EL (cell line): ENCODE measurements around the gene ATP2A3.
A peak's percentile ranks its signal among the peaks of the same experiment; 100 is the strongest.

Source experiments
- DNase-seq: peaks from one replicate; pipeline ENCODE4 v3.0.0-alpha.2; 2016

The ATP2A3 gene

DNA sequence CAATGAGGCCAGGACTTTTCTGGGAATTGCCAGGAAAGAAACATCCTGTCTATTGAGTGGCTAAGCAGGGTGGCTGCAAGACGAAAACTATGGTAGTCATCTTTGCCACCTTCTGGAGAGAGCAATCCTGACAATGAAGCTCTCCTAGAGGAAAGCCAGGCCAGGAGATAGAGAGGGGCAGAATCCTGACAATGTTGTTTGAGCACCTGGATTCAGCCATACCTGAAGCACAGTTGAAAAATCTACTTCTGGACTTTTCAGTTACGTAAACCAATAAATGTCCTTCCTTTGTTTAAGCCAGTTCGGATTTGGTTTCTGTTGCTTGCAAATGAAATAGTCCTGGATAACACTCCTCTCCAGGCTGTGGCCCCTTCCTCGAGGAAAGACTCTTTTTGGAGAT, 57.4 kb downstream of the ATP2A3 start:
- no peak for DNase-seq

GRCh38 chr17:3905017-3905520, 59.2 kb downstream of the ATP2A3 start:
- no peak for DNase-seq

GRCh38 chr17:3904501-3904900, 59.7 kb downstream of the ATP2A3 start:
- DNase-seq: no peak

- no peak for DNase-seq
Measured at GRCh38 chr17:3903881-3904290, 60.4 kb downstream of the ATP2A3 start.

DNA sequence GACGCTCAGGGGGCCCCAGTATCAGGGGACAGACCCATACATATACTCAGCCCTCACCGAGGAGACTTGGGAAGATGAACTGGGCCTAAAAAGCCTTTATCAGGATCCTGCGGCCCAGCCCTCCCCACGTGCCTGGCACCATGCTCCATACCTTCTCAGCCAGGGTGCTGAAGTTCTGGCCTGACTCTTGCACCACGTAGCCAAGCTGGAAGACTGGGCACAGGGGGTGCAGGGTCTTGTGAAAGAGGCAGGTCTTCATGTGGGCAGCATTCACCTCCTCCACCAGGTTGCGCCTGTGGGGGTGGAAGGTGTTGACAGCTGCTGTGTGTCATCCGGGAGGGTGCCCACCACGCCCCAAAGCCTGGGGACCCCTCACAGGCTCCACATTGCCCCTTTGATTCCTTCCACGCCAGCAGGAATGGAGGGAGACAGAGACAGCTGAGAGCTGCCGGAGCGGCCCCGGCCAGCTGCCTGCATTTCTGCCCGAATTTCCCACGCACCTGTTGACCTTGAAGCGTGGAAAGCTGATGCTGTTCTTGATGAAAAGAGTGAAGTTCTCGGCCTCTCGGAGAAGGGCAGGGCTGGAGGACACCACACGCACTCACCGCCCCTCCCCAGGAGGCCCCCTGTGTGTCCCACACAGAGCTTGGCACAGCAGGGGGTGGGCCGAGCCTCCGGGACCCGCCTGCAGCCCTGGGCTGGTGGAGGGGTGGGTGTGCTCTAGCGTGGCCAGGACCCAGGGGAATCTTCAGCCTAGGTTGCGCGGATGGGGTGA, 61.0 kb downstream of the ATP2A3 start:
- DNase-seq: no peak

GRCh38 chr17:3900646-3901045, 63.6 kb downstream of the ATP2A3 start:
- no peak for DNase-seq

GRCh38 chr17:3897731-3898130, 66.5 kb downstream of the ATP2A3 start:
- DNase-seq: no peak

GRCh38 chr17:3896968-3897235, 67.3 kb downstream of the ATP2A3 start:
- DNase-seq: no peak

- no peak for DNase-seq
Measured at GRCh38 chr17:3896108-3896967, 67.9 kb downstream of the ATP2A3 start.

- no peak for DNase-seq
Measured at GRCh38 chr17:3895354-3895753, 68.9 kb downstream of the ATP2A3 start.

DNA sequence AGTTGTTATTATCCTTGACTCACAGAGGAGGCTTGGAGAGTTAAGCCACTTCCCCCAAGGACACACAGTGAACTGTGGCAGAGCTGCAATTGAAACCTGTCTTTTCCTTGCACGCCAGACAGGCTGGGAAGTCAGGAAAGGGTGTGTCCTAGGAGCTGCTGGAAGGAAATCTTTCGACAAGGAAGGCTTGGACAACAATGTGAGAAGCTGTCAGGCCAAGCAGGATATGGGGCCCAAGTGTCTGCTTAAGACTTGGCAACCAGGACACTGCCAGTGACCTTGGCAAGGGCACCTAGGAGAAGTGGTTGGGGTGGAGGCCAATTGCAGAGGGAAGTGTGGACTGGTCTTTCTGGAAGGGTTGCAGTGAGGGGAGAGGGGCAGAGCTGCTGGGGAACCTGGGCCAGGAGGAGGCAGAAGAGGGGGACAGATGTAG, 69.3 kb downstream of the ATP2A3 start:
- DNase-seq: peak; percentile 23

- DNase-seq: no peak
Measured at GRCh38 chr17:3894188-3894587, 70.0 kb downstream of the ATP2A3 start.

- no peak for DNase-seq
Measured at GRCh38 chr17:3893720-3894116, 70.5 kb downstream of the ATP2A3 start.

DNA sequence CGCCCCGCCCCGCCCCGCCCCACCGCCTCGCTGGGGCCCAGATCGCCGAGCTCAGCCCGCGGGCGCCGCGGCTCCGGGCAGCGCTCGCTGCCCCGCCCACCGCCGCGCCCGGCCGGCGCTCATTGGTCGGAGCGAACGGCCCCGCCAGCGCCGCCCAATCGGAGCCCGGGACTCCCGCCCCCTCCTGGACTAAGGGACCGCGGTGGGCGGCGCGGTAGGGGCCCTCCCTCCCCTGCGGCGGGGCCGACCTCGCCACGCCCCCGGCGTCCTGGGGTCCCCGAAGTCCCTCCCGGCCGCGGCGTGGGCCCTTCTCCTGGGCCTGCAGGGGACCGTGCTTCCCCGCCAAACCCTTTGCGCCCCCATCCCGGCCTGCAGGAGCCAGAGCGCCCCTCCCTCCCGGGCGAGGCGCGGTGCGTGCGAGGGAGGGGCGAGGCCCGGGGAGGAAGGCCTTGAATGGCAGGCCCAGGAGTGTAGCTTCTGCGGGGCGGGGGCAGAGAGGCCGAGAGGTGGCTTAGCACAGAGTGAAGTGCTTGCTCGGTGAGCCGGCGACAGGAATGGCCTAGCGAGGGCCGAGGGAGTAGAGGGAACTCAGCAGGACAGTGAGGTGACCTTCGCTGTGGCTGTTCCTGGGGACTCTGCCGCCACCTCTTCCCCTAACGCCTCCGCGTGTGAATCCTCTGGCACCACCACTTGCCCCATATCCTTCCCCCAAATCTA, 71.1 kb downstream of the ATP2A3 start, which contains the start of gene CAMKK1:
TSS of gene CAMKK1 (minus strand) at position 51 of the 717 bp plus-strand sequence. CDS start 7,366 bp downstream, outside the sequence.
- peak; percentile 88 for DNase-seq

DNA sequence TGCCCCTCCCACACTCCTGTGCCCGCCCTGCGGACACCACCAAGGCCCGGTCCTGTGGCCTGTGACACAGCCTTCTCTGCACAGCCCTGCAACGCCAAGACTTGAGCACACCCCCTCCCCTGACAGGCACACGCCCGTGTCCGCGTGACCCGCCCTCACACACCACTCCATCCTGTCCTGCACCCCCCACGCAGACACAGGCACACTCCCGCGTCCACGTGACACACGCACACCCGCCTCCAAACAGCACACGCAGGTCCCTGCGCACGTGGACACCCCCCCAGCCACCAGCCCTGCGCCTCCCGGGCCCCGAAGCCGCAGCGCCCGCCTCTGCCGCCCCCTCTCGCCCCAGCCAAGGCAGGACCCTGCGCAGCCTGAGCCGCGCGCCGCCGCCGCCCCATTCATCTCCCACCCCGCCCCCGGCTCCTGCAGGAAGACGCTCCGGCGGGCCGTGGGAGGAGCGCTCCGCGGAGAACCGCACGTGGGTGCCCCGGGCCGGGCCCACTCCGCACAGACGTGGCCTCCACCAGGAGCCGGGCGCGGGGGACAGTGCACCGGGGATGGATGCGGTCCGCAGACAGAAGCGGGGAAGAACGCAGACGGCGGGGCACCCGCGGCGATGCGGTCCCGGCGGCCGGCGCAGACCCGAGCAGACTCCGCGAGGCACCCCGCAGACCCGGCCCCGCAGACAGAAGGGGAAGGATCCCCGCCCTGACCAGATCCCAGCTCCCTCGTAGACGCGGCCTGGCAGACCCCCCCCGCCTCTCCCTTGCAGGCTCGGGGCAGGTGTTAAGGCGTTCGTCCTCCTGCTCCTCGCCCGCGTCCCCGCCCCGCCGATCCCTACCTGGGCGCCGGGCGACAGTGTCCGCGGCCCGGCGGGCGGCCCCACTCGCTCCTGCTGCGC, 71.9 kb downstream of the ATP2A3 start:
- peak; percentile 77 for DNase-seq

GRCh38 chr17:3891626-3892094, 72.6 kb downstream of the ATP2A3 start:
- DNase-seq: peak; percentile 35

GRCh38 chr17:3890878-3891219, 73.4 kb downstream of the ATP2A3 start:
- no peak for DNase-seq

DNA sequence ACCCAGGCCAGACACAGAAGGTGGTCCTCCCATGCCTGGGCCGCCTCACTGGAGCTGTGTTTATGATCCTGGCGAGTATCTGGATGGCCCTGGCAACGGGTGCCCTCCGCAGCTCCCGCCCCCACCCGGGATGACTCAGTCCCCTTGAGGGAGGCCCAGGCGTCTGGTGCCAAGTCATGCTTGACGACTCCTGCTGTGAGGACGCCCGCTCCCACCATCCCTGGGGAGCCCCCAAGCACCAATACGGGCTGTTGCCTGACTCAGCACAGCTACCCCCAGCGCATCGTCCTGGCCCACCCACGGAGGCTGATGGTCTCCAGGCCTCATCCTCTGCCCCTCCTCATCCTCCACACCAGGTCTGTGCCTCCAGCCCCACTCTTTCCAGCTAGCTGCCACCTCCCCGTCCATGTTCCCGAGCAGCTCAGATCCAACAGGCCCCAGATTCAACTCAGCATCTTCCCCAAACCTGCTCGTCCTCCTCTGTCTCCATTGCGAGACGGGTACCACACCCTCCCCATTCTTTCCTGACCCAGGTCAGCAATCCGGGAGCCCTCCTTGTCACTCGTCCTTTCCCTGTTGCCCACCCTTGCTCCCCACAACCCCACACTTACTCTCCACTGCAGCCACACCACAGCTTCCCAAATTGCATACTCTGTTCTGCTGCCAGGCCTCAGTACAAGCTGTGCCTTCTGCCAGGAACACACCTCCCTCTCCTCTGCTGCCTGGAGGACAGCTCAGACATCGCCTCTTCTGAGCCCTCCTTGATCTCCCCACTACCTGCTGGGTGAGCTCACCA, 74.0 kb downstream of the ATP2A3 start:
- peak; percentile 95 for DNase-seq

- no peak for DNase-seq
Measured at GRCh38 chr17:3889325-3890012, 74.8 kb downstream of the ATP2A3 start.

DNA sequence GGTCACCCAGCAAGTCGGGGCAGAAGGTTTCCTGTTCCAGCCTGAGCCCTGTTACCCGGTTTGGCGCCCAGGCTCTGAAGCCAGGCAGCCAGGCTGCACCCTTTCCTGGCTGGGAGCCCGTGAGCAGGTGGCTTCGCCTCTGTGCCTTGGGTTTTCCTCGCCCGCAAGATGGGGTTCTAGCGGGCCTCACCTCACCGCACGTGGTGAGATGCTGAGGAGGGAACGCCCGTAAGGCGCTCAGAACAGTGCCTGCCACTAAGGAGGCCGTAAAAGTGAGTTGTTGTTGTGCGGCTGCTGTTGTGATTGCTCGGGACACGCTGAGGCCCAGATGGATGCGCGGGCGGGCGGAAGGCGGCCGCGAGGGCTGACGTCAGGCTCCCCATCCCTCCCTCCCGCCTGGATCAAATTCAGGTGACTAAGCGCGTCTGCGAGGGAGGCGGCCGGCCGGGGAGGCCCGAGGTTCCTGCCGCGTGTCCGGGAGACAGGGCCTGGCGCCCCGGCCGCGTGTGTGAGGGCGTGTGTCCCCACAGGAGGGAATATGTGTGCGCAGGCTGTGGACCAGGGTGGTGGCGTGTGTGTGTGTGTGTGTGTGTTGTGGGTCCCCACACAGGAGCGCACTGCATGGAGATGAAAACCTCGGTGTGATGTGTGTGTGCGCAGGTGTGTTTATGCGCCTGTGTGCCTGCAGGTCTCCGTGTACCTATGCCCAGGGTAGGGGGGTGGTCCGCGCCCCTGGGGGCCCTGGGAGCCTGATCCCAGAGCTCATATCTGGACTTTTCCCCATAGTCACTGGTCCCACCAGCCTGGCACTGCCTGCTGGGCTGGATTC, 75.7 kb downstream of the ATP2A3 start:
- peak; percentile 95 for DNase-seq
